Mesendoderm (in vitro differentiated cells): ENCODE measurements around the gene RPS6KA2.

ENCODE experiments used
- DNase-seq: peaks from one replicate; pipeline ENCODE4 v3.0.0; 2013
- H2AK5ac ChIP-seq: 2 replicates; pipeline ENCODE4 v1.6.1; 2013; ENCODE audit warnings: low read length, inconsistent platforms
- H2BK120ac ChIP-seq: 2 replicates; pipeline ENCODE4 v1.6.1; 2013; ENCODE audit warnings: low read depth, mild to moderate bottlenecking, low read length, moderate library complexity, mixed read lengths
- H2BK15ac ChIP-seq: replicated peaks from 2 replicates; pipeline ENCODE4 v1.6.1; 2013; ENCODE audit warnings: low read depth, mild to moderate bottlenecking, moderate library complexity
- H2BK5ac ChIP-seq: 2 replicates; pipeline ENCODE4 v1.6.1; 2013; ENCODE audit warnings: low read length, inconsistent platforms
- H3K18ac ChIP-seq: 2 replicates; pipeline ENCODE4 v1.6.1; 2013; ENCODE audit warnings: mild to moderate bottlenecking, low read length, mixed read lengths
- H3K23ac ChIP-seq: one replicate; pipeline ENCODE4 v1.6.1; 2013; ENCODE audit warnings: low read length
- H3K27ac ChIP-seq: 2 replicates; pipeline ENCODE4 v1.5.1; 2013; ENCODE audit warnings: low read depth, mild to moderate bottlenecking, inconsistent platforms, low read length, moderate library complexity
- H3K27me3 ChIP-seq: 2 replicates; pipeline ENCODE4 v1.6.1; 2013; ENCODE audit warnings: low read length, control low read depth, mild to moderate bottlenecking, inconsistent platforms; ENCODE audit not compliant: insufficient read depth, poor library complexity
- H3K36me3 ChIP-seq: 2 replicates; pipeline ENCODE4 v1.6.1; 2013; ENCODE audit warnings: low read length, inconsistent platforms; ENCODE audit not compliant: control insufficient read depth, insufficient read depth
- H3K4ac ChIP-seq: one replicate; pipeline ENCODE4 v1.6.1; 2013; ENCODE audit warnings: low read depth, mild to moderate bottlenecking, low read length, moderate library complexity
- H3K4me1 ChIP-seq: 2 replicates; pipeline ENCODE4 v1.6.1; 2013; ENCODE audit warnings: low read depth, low read length, inconsistent platforms; ENCODE audit not compliant: control insufficient read depth
- H3K4me2 ChIP-seq: 2 replicates; pipeline ENCODE4 v1.6.1; 2013; ENCODE audit warnings: low read length
- H3K4me3 ChIP-seq: 2 replicates; pipeline ENCODE4 v1.5.1; 2013; ENCODE audit warnings: mild to moderate bottlenecking, low read length
- H3K56ac ChIP-seq: one replicate; pipeline ENCODE4 v1.6.1; 2013; ENCODE audit warnings: low read length
- H3K79me1 ChIP-seq: 2 replicates; pipeline ENCODE4 v1.6.1; 2013; ENCODE audit warnings: low read length, inconsistent platforms
- H3K79me2 ChIP-seq: 2 replicates; pipeline ENCODE4 v1.6.1; 2013; ENCODE audit warnings: mild to moderate bottlenecking, low read length; ENCODE audit not compliant: control insufficient read depth, insufficient read depth
- H3K9ac ChIP-seq: 2 replicates; pipeline ENCODE4 v1.6.1; 2013; ENCODE audit warnings: low read length, inconsistent platforms
- H4K5ac ChIP-seq: one replicate; pipeline ENCODE4 v1.6.1; 2013; ENCODE audit warnings: low read length
- H4K8ac ChIP-seq: one replicate; pipeline ENCODE4 v1.6.1; 2013; ENCODE audit warnings: low read depth, mild to moderate bottlenecking, control low read depth, low read length, moderate library complexity
- WGBS: extraction: QIAGEN DNeasy Blood & Tissue Kit; methylation state at CpG from one replicate; pipeline ENCODE4 v1.1.7; 2013; ENCODE audit warnings: low lambda C conversion rate, missing lambda C conversion rate; ENCODE audit not compliant: insufficient coverage; ENCODE audit errors: extremely low coverage; 5-methylcytosine and 5-hydroxymethylcytosine counted together

Gene RPS6KA2

GRCh38 chr6:166444446-166444845, 182.6 kb downstream of the RPS6KA2 start:
- Histone ChIP-seq H4K5ac (no peak overlapping the region), H3K27ac (no peak overlapping the region)
- no CpG with 5 or more reads among the region's 15 CpGs for WGBS

GRCh38 chr6:166443166-166443565, 183.9 kb downstream of the RPS6KA2 start:
- Histone ChIP-seq H3K79me2 (no peaks in the 10 kb centered on the region), H3K36me3 (no peaks in the 10 kb centered on the region), H3K56ac (no peak overlapping the region), H3K4me2 (no peak overlapping the region), H3K4me3 (no peak overlapping the region), H3K27ac (no peak overlapping the region), H3K18ac (no peak overlapping the region), H2BK5ac (no peak overlapping the region), H3K79me1 (no peaks in the 10 kb centered on the region), H2AK5ac (no peak overlapping the region), H3K4ac (no peak overlapping the region), H3K23ac (no peak overlapping the region), H3K27me3 (no peaks in the 10 kb centered on the region), H4K5ac (no peak overlapping the region), H3K9ac (no peak overlapping the region), H3K4me1 (no peaks in the 10 kb centered on the region), H4K8ac (no peak overlapping the region), H2BK120ac (no peak overlapping the region), H2BK15ac (no peak overlapping the region)
- DNase-seq, result no peak
- WGBS, result no CpG with 5 or more reads among the region's 8 CpGs

More at GRCh38 chr6:166444446-166444845, 182.6 kb downstream of the RPS6KA2 start:
- H2BK5ac ChIP-seq, result no peak overlapping the region
- no peak overlapping the region for H2AK5ac ChIP-seq
- no peak overlapping the region for H3K4ac ChIP-seq
- no peaks in the 10 kb centered on the region for H3K79me1 ChIP-seq
- H3K4me2 ChIP-seq, result no peak overlapping the region
- no peaks in the 10 kb centered on the region for H3K79me2 ChIP-seq
- H3K36me3 ChIP-seq, result no peaks in the 10 kb centered on the region
- no peak overlapping the region for H2BK15ac ChIP-seq
- H3K23ac ChIP-seq, result no peak overlapping the region
- H3K27me3 ChIP-seq, result no peaks in the 10 kb centered on the region
- H3K56ac ChIP-seq, result no peak overlapping the region
- DNase-seq, result no peak
- no peaks in the 10 kb centered on the region for H3K4me1 ChIP-seq
- H3K4me3 ChIP-seq, result no peak overlapping the region
- H2BK120ac ChIP-seq, result no peak overlapping the region
- no peak overlapping the region for H3K9ac ChIP-seq
- H3K18ac ChIP-seq, result no peak overlapping the region
- H4K8ac ChIP-seq, result no peak overlapping the region

GRCh38 chr6:166442131-166442685, 184.8 kb downstream of the RPS6KA2 start:
- no peak for DNase-seq

GRCh38 chr6:166441325-166442078, 185.5 kb downstream of the RPS6KA2 start:
- Histone ChIP-seq H2BK5ac (no peak overlapping the region), H4K5ac (no peak overlapping the region), H3K18ac (no peak overlapping the region), H4K8ac (no peak overlapping the region), H3K9ac (no peak overlapping the region), H3K27me3 (no peaks in the 10 kb centered on the region), H3K36me3 (no peaks in the 10 kb centered on the region), H3K4me1 (no peaks in the 10 kb centered on the region), H3K79me2 (no peaks in the 10 kb centered on the region), H3K27ac (no peak overlapping the region), H3K4me2 (no peak overlapping the region), H3K4ac (no peak overlapping the region), H2BK15ac (no peak overlapping the region), H3K79me1 (no peaks in the 10 kb centered on the region), H2AK5ac (no peak overlapping the region), H3K4me3 (no peak overlapping the region), H2BK120ac (no peak overlapping the region), H3K56ac (no peak overlapping the region), H3K23ac (no peak overlapping the region)
- DNase-seq, result no peak
- WGBS, result no CpG with 5 or more reads among the region's 19 CpGs

More at GRCh38 chr6:166442131-166442685, 184.8 kb downstream of the RPS6KA2 start:
- Histone ChIP-seq H4K5ac (no peak overlapping the region), H3K56ac (no peak overlapping the region), H3K36me3 (no peaks in the 10 kb centered on the region), H3K79me1 (no peaks in the 10 kb centered on the region), H2BK5ac (no peak overlapping the region), H3K18ac (no peak overlapping the region), H3K9ac (no peak overlapping the region), H3K4me2 (no peak overlapping the region), H2BK120ac (no peak overlapping the region), H3K4ac (no peak overlapping the region), H3K4me1 (no peaks in the 10 kb centered on the region), H3K27me3 (no peaks in the 10 kb centered on the region), H2AK5ac (no peak overlapping the region), H3K23ac (no peak overlapping the region), H3K4me3 (no peak overlapping the region), H4K8ac (no peak overlapping the region), H3K79me2 (no peaks in the 10 kb centered on the region), H3K27ac (no peak overlapping the region), H2BK15ac (no peak overlapping the region)
- WGBS, result no CpG with 5 or more reads among the region's 18 CpGs

- Histone ChIP-seq H4K8ac (no peak overlapping the region), H3K79me2 (no peaks in the 10 kb centered on the region), H3K56ac (no peak overlapping the region), H3K79me1 (no peaks in the 10 kb centered on the region), H3K4ac (no peak overlapping the region), H2BK15ac (no peak overlapping the region), H4K5ac (no peak overlapping the region), H2BK5ac (no peak overlapping the region), H3K18ac (no peak overlapping the region), H2AK5ac (no peak overlapping the region), H3K27me3 (no peaks in the 10 kb centered on the region), H3K23ac (no peak overlapping the region), H3K4me2 (no peak overlapping the region), H3K36me3 (no peaks in the 10 kb centered on the region), H3K9ac (no peak overlapping the region), H3K4me1 (no peaks in the 10 kb centered on the region), H2BK120ac (no peak overlapping the region), H3K4me3 (no peak overlapping the region), H3K27ac (no peak overlapping the region)
- no peak for DNase-seq
- WGBS, result no CpG with 5 or more reads among the region's 15 CpGs
Observed at GRCh38 chr6:166440729-166441128, 186.3 kb downstream of the RPS6KA2 start.
